ENCODE data around the gene SNX2.

SNX2 gene

GRCh38 chr5:122839731-122840130 lies 64.9 kb downstream of the SNX2 start:
- Histone ChIP-seq H2AFZ (ENCODE audit: low read length) (no peak overlapping the region), H3F3A (ENCODE audit: low read depth) (no peaks in the 10 kb centered on the region), H3K36me3 (ENCODE audit: insufficient read depth, low read length) (no peaks in the 10 kb centered on the region), H3K4me3 (ENCODE audit: low read length, poor library complexity, severe bottlenecking) (no peak overlapping the region), H3K4me1 (ENCODE audit: insufficient read depth, low read length, poor library complexity, severe bottlenecking) (peaks cover 7% of the 10 kb centered on the region), H3K9me3 (ENCODE audit: insufficient read depth, low read depth, low read length) (no peaks in the 10 kb centered on the region), H3K27me3 (ENCODE audit: insufficient read depth, low read length, poor library complexity, severe bottlenecking) (no peaks in the 10 kb centered on the region), H3K9me2 (replicated peaks; ENCODE audit: low read depth, low read length) (no peaks in the 10 kb centered on the region), H3K79me2 (ENCODE audit: insufficient read depth, low read length) (no peaks in the 10 kb centered on the region), H3K9ac (ENCODE audit: low read depth, low read length, poor library complexity, severe bottlenecking) (no peak overlapping the region), H4K20me1 (ENCODE audit: insufficient read depth, low read length, poor library complexity, severe bottlenecking) (no peaks in the 10 kb centered on the region), H3K4me2 (ENCODE audit: low read depth, low read length, poor library complexity, severe bottlenecking) (no peak overlapping the region)
- no peak for TF ChIP-seq EZH2phosphoT487 (IDR thresholded peaks at IDR 0.05; ENCODE audit: borderline replicate concordance)
- TF ChIP-seq, protein P1, sequence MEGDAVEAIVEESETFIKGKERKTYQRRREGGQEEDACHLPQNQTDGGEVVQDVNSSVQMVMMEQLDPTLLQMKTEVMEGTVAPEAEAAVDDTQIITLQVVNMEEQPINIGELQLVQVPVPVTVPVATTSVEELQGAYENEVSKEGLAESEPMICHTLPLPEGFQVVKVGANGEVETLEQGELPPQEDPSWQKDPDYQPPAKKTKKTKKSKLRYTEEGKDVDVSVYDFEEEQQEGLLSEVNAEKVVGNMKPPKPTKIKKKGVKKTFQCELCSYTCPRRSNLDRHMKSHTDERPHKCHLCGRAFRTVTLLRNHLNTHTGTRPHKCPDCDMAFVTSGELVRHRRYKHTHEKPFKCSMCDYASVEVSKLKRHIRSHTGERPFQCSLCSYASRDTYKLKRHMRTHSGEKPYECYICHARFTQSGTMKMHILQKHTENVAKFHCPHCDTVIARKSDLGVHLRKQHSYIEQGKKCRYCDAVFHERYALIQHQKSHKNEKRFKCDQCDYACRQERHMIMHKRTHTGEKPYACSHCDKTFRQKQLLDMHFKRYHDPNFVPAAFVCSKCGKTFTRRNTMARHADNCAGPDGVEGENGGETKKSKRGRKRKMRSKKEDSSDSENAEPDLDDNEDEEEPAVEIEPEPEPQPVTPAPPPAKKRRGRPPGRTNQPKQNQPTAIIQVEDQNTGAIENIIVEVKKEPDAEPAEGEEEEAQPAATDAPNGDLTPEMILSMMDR (conservative IDR thresholded peaks at IDR 0.05; ENCODE audit: low read length) = no peak

- Histone ChIP-seq H3K4me3 (ENCODE audit: low read length, poor library complexity, severe bottlenecking) (no peak overlapping the region), H3K9ac (ENCODE audit: low read depth, low read length, poor library complexity, severe bottlenecking) (no peak overlapping the region), H3K9me2 (replicated peaks; ENCODE audit: low read depth, low read length) (no peaks in the 10 kb centered on the region), H3K4me2 (ENCODE audit: low read depth, low read length, poor library complexity, severe bottlenecking) (no peak overlapping the region), H3K79me2 (ENCODE audit: insufficient read depth, low read length) (no peaks in the 10 kb centered on the region), H3K27me3 (ENCODE audit: insufficient read depth, low read length, poor library complexity, severe bottlenecking) (no peaks in the 10 kb centered on the region), H3K4me1 (ENCODE audit: insufficient read depth, low read length, poor library complexity, severe bottlenecking) (peaks cover 11% of the 10 kb centered on the region), H3F3A (ENCODE audit: low read depth) (peaks cover 7% of the 10 kb centered on the region; the same call in 1 of the 2 replicates), H3K9me3 (ENCODE audit: insufficient read depth, low read depth, low read length) (no peaks in the 10 kb centered on the region), H2AFZ (ENCODE audit: low read length) (no peak overlapping the region), H3K36me3 (ENCODE audit: insufficient read depth, low read length) (no peaks in the 10 kb centered on the region), H4K20me1 (ENCODE audit: insufficient read depth, low read length, poor library complexity, severe bottlenecking) (no peaks in the 10 kb centered on the region)
- no peak for TF ChIP-seq EZH2phosphoT487 (IDR thresholded peaks at IDR 0.05; ENCODE audit: borderline replicate concordance)
- TF ChIP-seq, protein P1 (conservative IDR thresholded peaks at IDR 0.05; ENCODE audit: low read length) = no peak
Observed at GRCh38 chr5:122842016-122842580, 67.2 kb downstream of the SNX2 start.

DNA sequence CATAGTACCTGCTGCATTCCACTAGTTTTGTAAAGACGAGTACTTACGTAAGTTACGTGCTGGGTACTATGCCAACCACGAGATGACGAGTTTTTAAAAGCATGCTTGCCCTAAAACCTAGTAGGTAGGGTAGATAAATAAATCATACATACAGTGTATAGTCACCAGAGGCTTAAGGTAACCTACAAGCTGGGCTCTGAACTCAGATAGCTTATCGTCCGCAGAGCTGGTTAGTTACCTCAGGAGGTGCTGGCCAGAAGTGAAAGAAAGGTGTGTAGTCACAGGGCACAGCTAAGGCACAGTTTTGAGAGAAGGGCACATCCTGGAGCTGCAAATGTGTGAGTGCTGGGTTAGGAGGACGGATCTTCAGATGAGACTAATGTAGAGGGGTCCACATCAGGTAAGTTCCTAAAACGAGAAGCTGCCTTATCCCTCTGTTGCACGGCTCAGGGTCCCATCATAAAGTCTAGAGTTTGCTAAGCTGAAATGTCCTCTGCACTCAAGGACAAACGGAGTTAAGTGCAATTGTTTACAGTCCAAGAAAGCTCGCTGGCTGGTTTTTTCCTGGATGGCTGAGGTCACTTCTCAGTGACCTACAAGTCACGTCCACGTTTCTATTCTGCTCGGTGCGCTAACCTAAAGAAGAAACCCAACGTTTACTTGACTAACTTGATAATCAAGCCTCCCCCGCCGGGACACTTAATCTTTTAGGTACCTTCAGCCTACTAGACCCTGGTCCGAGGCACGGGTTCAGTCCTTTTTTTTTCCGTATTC lies 69.4 kb downstream of the SNX2 start:
- peaks cover 7% of the 10 kb centered on the region; the same call in 1 of the 2 replicates for H3F3A ChIP-seq (ENCODE audit: low read depth)
- H3K4me3 ChIP-seq (ENCODE audit: low read length, poor library complexity, severe bottlenecking) = peak overlapping the region; percentile 97
- no peaks in the 10 kb centered on the region for H3K36me3 ChIP-seq (ENCODE audit: insufficient read depth, low read length)
- no peaks in the 10 kb centered on the region for H3K79me2 ChIP-seq (ENCODE audit: insufficient read depth, low read length)
- H3K9me3 ChIP-seq (ENCODE audit: insufficient read depth, low read depth, low read length) = no peaks in the 10 kb centered on the region
- H3K4me1 ChIP-seq (ENCODE audit: insufficient read depth, low read length, poor library complexity, severe bottlenecking) = peaks cover 11% of the 10 kb centered on the region
- peak overlapping the region; percentile 98 for H2AFZ ChIP-seq (ENCODE audit: low read length)
- H3K27me3 ChIP-seq (ENCODE audit: insufficient read depth, low read length, poor library complexity, severe bottlenecking) = no peaks in the 10 kb centered on the region
- H4K20me1 ChIP-seq (ENCODE audit: insufficient read depth, low read length, poor library complexity, severe bottlenecking) = no peaks in the 10 kb centered on the region
- peak overlapping the region; percentile 86 for H3K4me2 ChIP-seq (ENCODE audit: low read depth, low read length, poor library complexity, severe bottlenecking)
- H3K9ac ChIP-seq (ENCODE audit: low read depth, low read length, poor library complexity, severe bottlenecking) = peak overlapping the region; percentile 84
- H3K9me2 ChIP-seq (replicated peaks; ENCODE audit: low read depth, low read length) = no peaks in the 10 kb centered on the region
- TF ChIP-seq, protein P1 (conservative IDR thresholded peaks at IDR 0.05; ENCODE audit: low read length) = no peak
- TF ChIP-seq EZH2phosphoT487 (IDR thresholded peaks at IDR 0.05; ENCODE audit: borderline replicate concordance) = no peak

Measured in Loucy (cell line).